ENCODE results near the gene GNG11. TPM values are rescaled to one million over a fixed set of nuclear protein-coding genes. Genes with fewer than 3 reads are reported as not detected.

Gene GNG11
- total RNA-seq, 2 donors from 2014 or later, result 2.5 to 4.2 TPM

Other genes starting within 250 kb of the GNG11 start
- under 1 TPM; 0.37 to 0.47 TPM for gene TFPI2, start 31.0 kb upstream of the GNG11 start, total RNA-seq
- not detected for gene GNGT1, start 15.2 kb upstream of the GNG11 start, total RNA-seq
- 10 to 100 TPM; 16.3 to 16.6 TPM for gene BET1, start 82.6 kb downstream of the GNG11 start, total RNA-seq